Mammary microvascular endothelial cell (primary cell): ENCODE results near the gene SLC30A5. TPM values are rescaled to one million over a fixed set of nuclear protein-coding genes. Genes with fewer than 3 reads are reported as not detected.

Experiments used
- total RNA-seq: library from RNA; depleted of rRNA; stranded (reverse); fragments of >200 nt; gene quantifications from 2 replicates; pipeline ENCODE4 v1.2.3, GENCODE V29; 2015

The SLC30A5 gene
- 41.3 and 53.8 TPM in 2 replicates for total RNA-seq

DNA sequence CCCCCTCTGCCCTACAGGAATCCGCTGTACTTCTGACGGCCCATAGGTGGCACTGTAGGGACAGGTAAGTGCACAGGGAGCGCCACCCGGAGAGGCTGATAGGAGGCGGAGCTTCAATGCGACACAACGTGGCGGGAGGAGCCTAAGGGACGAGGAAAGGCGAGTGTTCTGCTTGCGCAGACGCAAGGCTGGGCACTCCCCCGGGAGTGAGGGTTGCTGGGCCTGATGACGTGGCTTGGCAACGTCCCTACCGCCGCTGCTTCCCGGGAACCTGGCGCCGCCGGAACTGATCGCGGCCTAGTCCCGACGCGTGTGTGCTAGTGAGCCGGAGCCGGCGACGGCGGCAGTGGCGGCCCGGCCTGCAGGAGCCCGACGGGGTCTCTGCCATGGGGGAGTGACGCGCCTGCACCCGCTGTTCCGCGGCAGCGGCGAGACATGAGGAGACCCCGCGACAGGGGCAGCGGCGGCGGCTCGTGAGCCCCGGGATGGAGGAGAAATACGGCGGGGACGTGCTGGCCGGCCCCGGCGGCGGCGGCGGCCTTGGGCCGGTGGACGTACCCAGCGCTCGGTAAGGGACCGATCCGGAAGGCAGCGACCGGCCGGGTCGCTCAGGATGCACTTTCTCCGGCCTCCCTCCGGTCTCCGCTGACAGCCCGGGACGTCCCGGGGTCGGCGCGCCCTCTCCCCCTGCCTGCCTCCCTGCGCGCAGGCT is at the start of gene SLC30A5:
TSS of gene SLC30A5 (plus strand) at position 244 of the 712 bp plus-strand sequence. CDS start at position 486, 242 bp downstream.

DNA sequence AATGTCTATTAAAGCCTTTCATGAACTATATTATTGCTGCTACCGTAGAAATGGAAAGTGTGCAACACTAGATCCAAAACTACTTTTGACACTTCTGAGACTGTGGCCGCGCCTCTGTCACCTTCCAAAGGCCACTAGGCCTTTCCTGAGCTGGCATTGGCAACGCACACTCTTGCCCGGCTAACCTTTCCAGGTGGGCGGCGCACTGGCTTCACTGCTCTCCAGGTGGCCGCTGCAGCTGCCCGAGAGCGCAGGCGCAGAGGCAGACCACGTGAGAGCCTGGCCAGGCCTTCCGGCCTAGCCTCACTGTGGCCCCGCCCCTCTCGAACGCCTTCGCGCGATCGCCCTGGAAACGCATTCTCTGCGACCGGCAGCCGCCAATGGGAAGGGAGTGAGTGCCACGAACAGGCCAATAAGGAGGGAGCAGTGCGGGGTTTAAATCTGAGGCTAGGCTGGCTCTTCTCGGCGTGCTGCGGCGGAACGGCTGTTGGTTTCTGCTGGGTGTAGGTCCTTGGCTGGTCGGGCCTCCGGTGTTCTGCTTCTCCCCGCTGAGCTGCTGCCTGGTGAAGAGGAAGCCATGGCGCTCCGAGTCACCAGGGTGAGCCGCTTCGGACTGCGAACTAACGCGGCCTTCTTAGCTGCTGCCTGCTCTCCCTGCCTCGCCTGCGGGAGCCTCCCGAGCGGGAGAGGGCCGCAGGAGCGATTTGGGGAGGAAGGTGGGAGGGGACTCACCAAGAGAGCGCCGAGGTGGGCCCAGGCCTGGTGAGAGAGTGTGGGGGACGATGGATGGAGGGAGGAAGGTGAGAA is 73.1 kb downstream of the SLC30A5 start, which contains the start of gene CCNB1:
TSS of gene CCNB1 (plus strand) at position 465 of the 807 bp plus-strand sequence. CDS start at position 578, 113 bp downstream.

Other genes starting within 250 kb of the SLC30A5 start
- 192 and 237 TPM in 2 replicates for gene CCNB1, start 73.1 kb downstream of the SLC30A5 start, total RNA-seq
- 22.0 and 24.7 TPM in 2 replicates for gene CENPH, start 95.6 kb downstream of the SLC30A5 start, total RNA-seq
- 48.6 and 49.0 TPM in 2 replicates for gene CDK7, start 140.9 kb downstream of the SLC30A5 start, total RNA-seq
- 2.8 and 3.9 TPM in 2 replicates for gene CCDC125, start 238.8 kb downstream of the SLC30A5 start, total RNA-seq